Measurements from ENCODE around the gene ISG15. TPM values are rescaled to one million over a fixed set of nuclear protein-coding genes. Genes with fewer than 3 reads are reported as not detected.

Gene ISG15
- total and polyA plus RNA-seq, 9 of the 15 experiments (the other 6 are each of a cell fraction or from before 2014, with no cell fraction given): 0.40 to 58.3 (median 12.2) TPM

- DNase-seq (ENCODE audit: extremely low read depth in 1 of 4, low spot score in 3 of 4) (peak in 2 of 4 experiments; percentile 11 to 15), ATAC-seq (no peak), FAIRE-seq (no peak)
- TF ChIP-seq ZBTB49 (CRISPR knock-in tag; IDR thresholded peaks at IDR 0.05; ENCODE audit: borderline replicate concordance): no peak
- peak; percentile 22; the same call in 1 of the 2 replicates for TF ChIP-seq POLR2G (IDR thresholded peaks at IDR 0.05; ENCODE audit: low read depth, low read length)
- TF ChIP-seq MBD1 (CRISPR knock-in tag; IDR thresholded peaks at IDR 0.05): no peak
- TF ChIP-seq KDM5B (IDR thresholded peaks at IDR 0.05; ENCODE audit: insufficient replicate concordance, low read depth, low read length): peak; percentile 15
- peak; percentile 18; the same call in 1 of the 2 replicates for TF ChIP-seq RB1 (IDR thresholded peaks at IDR 0.05; ENCODE audit: low read depth)
- TF ChIP-seq TFAP4 (CRISPR knock-in tag; IDR thresholded peaks at IDR 0.05; ENCODE audit: borderline replicate concordance): peak; percentile 49; the same call in 1 of the 2 replicates
- peak; percentile 22 for TF ChIP-seq POLR2B (IDR thresholded peaks at IDR 0.05; ENCODE audit: low read depth, partially characterized antibody)
- TF ChIP-seq KDM2B (CRISPR knock-in tag; IDR thresholded peaks at IDR 0.05): no peak
- Histone ChIP-seq H3K79me2 (ENCODE audit: control insufficient read depth, insufficient read depth, low read length) (peaks cover 15% of the 10 kb centered on the region; the same call in 2 of the 3 replicates), H3K4me2 (ENCODE audit: insufficient read depth, low read length) (no peak overlapping the region), H3K9me1 (ENCODE audit: control insufficient read depth, insufficient read depth, low read length) (no peaks in the 10 kb centered on the region), H3K9ac (ENCODE audit: insufficient read depth in 1 of 2, low read depth in 2 of 2, low read length in 2 of 2) (peak overlapping the region in 1 of 2 experiments; percentile 24; a peak in 1 of 4 replicates), H3K36me3 (ENCODE audit: control insufficient read depth, insufficient read depth, low read length) (no peaks in the 10 kb centered on the region), H3K9me3 (replicated peaks; ENCODE audit: control insufficient read depth, insufficient read depth, low read depth, low read length) (no peaks in the 10 kb centered on the region), H4K20me1 (replicated peaks; ENCODE audit: control insufficient read depth, insufficient read depth, low read length) (peaks cover 9% of the 10 kb centered on the region; the same call in 1 of the 2 replicates), H3K4me1 (replicated peaks in 1 of 2; ENCODE audit: control insufficient read depth in 2 of 2, insufficient read depth in 2 of 2, low read length in 2 of 2) (peaks cover 4 to 71% of the 10 kb centered on the region in 2 experiments; a peak in 4 of 5 replicates), H3K27ac (ENCODE audit: extremely low read depth, low read depth, low read length) (no peak overlapping the region), H2AFZ (ENCODE audit: low read depth, low read length) (no peak overlapping the region), H3K27me3 (ENCODE audit: control insufficient read depth in 2 of 2, insufficient read depth in 2 of 2, low read length in 2 of 2) (peaks cover 0 to 8% of the 10 kb centered on the region in 2 experiments; a peak in 1 of 5 replicates), H3K4me3 (no peak overlapping the region)
- POLR2A ChIA-PET: interaction anchor here (0.7 to 1.9 kb wide), 8 partner anchors 8 to 206 kb away, joined by 3 to 8 read pairs (median 4); partner anchors contain the start of genes ISG15 and PERM1
- BruUV-seq (replicated peaks): no TSS peak
- intact Hi-C loops (cut with micrococcal nuclease): no loop called here
- WGBS (ENCODE audit: insufficient coverage, low coverage, missing lambda C conversion rate): 24% methylated on average over 18 of the region's 24 CpGs
- in situ Hi-C loops (cut with MboI): no loop called here
- CTCF ChIA-PET (ENCODE audit: low intra/inter-chr PET ratio): no interaction called here
These were observed 16.2 kb upstream of the ISG15 start for GRCh38 chr1:996851-997712.
